ENCODE data around the gene LTBP4. TPM values are rescaled to one million over a fixed set of nuclear protein-coding genes. Genes with fewer than 3 reads are reported as not detected.

The LTBP4 gene
- total RNA-seq, 1 experiment from 2014 or later, result 20.3 TPM

DNA sequence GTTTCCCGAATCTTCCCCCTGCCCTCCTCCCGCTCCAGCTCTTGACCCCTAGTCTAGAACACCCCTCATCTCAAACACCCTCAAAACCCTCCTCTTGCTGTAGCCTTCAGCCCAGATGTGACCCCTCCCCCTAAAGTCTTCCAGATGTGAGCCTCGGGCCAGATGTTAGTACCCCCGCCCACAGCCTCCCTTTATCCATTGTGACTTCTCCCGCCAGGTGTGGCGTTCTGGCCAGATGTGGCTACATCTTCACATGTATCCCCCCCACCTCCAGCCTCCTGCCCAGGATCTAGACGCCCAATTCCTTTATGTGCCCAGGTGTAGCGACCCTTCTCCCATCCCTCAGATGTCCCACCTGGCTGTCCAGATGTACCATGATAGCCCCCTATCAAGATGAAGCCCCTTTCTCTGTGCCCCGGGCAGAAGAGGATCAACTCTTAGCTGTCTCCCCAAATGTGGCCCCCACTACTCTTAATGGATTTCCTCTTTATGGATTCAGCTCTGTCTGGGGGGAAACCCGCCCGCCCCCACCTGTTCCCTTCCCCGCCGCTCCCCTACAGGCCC lies 517 bp upstream of the LTBP4 start:
- peak overlapping the region; percentile 48 for H3K4me3 Mint-ChIP-seq (ENCODE audit: low read depth, unreplicated experiment)
- H3K27me3 Mint-ChIP-seq (ENCODE audit: unreplicated experiment), result peaks cover 67% of the 10 kb centered on the region
- peaks cover 70% of the 10 kb centered on the region for H3K4me1 Mint-ChIP-seq (ENCODE audit: low read depth, unreplicated experiment)
- peaks cover 50% of the 10 kb centered on the region for H3K36me3 Mint-ChIP-seq (ENCODE audit: insufficient read depth, unreplicated experiment)
- no peaks in the 10 kb centered on the region for H3K9me3 Mint-ChIP-seq (ENCODE audit: low read depth, unreplicated experiment)
- no peak for DNase-seq
- CTCF ChIA-PET, result interaction anchor here (0.7 kb wide), 1 partner anchor 33 kb away, joined by 3 read pairs; no protein-coding TSS in a partner anchor
- no TSS peak for BruUV-seq (replicated peaks)
- H3K27ac Mint-ChIP-seq (ENCODE audit: unreplicated experiment), result no peak overlapping the region
- TF ChIP-seq, protein P1, sequence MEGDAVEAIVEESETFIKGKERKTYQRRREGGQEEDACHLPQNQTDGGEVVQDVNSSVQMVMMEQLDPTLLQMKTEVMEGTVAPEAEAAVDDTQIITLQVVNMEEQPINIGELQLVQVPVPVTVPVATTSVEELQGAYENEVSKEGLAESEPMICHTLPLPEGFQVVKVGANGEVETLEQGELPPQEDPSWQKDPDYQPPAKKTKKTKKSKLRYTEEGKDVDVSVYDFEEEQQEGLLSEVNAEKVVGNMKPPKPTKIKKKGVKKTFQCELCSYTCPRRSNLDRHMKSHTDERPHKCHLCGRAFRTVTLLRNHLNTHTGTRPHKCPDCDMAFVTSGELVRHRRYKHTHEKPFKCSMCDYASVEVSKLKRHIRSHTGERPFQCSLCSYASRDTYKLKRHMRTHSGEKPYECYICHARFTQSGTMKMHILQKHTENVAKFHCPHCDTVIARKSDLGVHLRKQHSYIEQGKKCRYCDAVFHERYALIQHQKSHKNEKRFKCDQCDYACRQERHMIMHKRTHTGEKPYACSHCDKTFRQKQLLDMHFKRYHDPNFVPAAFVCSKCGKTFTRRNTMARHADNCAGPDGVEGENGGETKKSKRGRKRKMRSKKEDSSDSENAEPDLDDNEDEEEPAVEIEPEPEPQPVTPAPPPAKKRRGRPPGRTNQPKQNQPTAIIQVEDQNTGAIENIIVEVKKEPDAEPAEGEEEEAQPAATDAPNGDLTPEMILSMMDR (IDR thresholded peaks at IDR 0.05; ENCODE audit: unreplicated experiment), result no peak
- intact Hi-C loops (cut with micrococcal nuclease; ENCODE audit: unreplicated experiment), result no loop called here

DNA sequence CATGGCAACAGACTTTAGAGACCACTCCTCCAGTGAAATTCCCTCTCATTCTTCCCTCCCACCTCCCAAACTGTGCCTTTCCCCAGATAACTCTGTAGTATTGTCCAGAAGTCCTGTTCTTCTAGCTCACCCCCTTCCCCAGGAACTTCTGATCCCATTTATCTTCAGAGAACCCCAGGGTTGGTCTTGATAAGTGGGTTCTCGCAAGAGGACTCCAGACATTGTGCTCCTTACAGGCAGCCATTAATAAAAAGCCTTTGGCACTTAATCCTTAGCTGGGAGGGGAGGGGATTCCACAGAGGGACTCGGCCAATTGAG lies 1.9 kb downstream of the LTBP4 start:
- CTCF ChIA-PET, result interaction anchor here (0.7 to 4.3 kb wide), 9 partner anchors 31 to 298 kb away, joined by 4 to 31 read pairs (median 5); partner anchors contain the start of gene BLVRB
- Mint-ChIP-seq H3K36me3 (ENCODE audit: insufficient read depth, unreplicated experiment) (peaks cover 54% of the 10 kb centered on the region), H3K4me1 (ENCODE audit: low read depth, unreplicated experiment) (peaks cover 72% of the 10 kb centered on the region), H3K27ac (ENCODE audit: unreplicated experiment) (peak overlapping the region; percentile 62), H3K27me3 (ENCODE audit: unreplicated experiment) (peaks cover 60% of the 10 kb centered on the region), H3K4me3 (ENCODE audit: low read depth, unreplicated experiment) (peak overlapping the region; percentile 69), H3K9me3 (ENCODE audit: low read depth, unreplicated experiment) (no peaks in the 10 kb centered on the region)
- TF ChIP-seq, protein P1 (IDR thresholded peaks at IDR 0.05; ENCODE audit: unreplicated experiment), result no peak
- BruUV-seq (replicated peaks), result no TSS peak
- DNase-seq, result no peak
- intact Hi-C loops (cut with micrococcal nuclease; ENCODE audit: unreplicated experiment), result no loop called here

DNA sequence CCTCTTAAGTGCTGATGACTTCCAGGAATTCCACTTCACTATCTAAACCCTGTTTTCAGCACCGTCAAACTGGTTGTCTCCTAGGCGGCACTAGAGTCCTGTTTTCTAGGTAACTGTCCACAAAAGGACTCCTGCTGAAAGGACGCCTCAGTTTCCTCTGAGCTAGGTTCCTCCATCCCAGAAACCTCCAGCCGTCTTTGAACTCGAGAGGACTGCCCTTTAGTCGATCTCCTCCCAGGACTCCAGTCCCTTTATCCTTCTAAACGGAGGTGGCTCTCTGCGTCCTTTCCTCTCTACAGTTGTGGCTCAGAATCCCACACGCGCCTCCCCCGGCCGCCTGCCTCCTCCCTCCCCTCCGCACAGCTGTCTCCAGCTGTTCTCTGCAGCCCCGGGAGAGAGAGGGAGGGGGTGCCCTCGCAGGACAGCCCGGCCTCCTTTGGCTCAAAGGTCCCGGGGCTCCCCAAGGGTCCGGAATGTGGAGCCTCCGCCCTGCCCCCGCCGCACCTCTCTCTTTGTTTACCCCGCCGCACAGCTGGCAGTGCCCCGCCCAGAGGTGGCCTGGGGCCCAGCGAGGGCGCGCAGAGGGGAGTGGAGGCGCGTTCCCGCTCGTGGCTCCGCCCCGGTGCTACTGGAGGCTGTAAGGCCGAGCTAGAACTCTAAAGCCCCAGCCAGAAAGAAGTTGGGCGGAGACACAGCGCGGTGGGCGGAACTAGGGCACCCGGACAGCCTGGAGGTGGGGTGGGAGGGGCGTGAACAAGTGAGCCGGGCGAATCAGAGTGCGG lies 2.4 kb downstream of the LTBP4 start:
- Mint-ChIP-seq H3K4me1 (ENCODE audit: low read depth, unreplicated experiment) (peaks cover 77% of the 10 kb centered on the region), H3K27me3 (ENCODE audit: unreplicated experiment) (peaks cover 60% of the 10 kb centered on the region)
- CTCF ChIA-PET, result interaction anchor here (0.5 to 4.3 kb wide), 15 partner anchors 17 to 758 kb away, joined by 3 to 31 read pairs (median 4); partner anchors contain the start of gene BLVRB

DNA sequence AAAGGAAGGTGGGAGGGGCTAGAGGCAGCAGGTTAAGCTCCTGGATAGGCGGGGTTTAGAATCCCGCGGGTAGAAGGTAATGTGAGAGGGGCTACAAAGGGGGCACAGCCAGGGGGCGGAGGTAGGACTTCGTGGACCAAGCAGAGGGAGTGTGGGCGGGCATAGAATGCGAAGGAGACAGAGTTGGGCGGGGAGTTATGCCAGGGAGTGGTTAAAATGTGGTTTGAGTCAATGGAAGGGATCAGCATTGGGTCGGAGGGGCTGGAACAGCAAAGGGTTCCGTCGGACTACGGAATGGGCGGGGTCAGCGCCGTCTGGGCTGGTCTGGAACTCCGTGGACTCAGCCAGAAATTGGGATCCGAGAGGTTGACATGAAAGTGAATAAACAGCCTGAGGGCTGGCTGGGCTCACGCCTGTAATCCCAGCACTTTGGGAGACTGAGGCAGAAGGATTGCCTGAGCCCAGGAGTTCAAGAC lies 3.0 kb downstream of the LTBP4 start:
- no TSS peak for BruUV-seq (replicated peaks)
- H3K4me3 Mint-ChIP-seq (ENCODE audit: low read depth, unreplicated experiment), result peak overlapping the region; percentile 69
- no peak for DNase-seq
- peaks cover 60% of the 10 kb centered on the region for H3K27me3 Mint-ChIP-seq (ENCODE audit: unreplicated experiment)
- peaks cover 62% of the 10 kb centered on the region for H3K36me3 Mint-ChIP-seq (ENCODE audit: insufficient read depth, unreplicated experiment)
- peaks cover 82% of the 10 kb centered on the region for H3K4me1 Mint-ChIP-seq (ENCODE audit: low read depth, unreplicated experiment)
- TF ChIP-seq, protein P1 (IDR thresholded peaks at IDR 0.05; ENCODE audit: unreplicated experiment), result no peak
- H3K9me3 Mint-ChIP-seq (ENCODE audit: low read depth, unreplicated experiment), result no peaks in the 10 kb centered on the region
- intact Hi-C loops (cut with micrococcal nuclease; ENCODE audit: unreplicated experiment), result no loop called here
- CTCF ChIA-PET, result interaction anchor here (0.5 to 4.3 kb wide), 15 partner anchors 16 to 759 kb away, joined by 3 to 31 read pairs (median 4); partner anchors contain the start of gene BLVRB
- peak overlapping the region; percentile 62 for H3K27ac Mint-ChIP-seq (ENCODE audit: unreplicated experiment)

More for the DNA sequence above, 2.4 kb downstream of the LTBP4 start:
- DNase-seq, result peak; percentile 99
- BruUV-seq (replicated peaks), result no TSS peak
- peaks cover 56% of the 10 kb centered on the region for H3K36me3 Mint-ChIP-seq (ENCODE audit: insufficient read depth, unreplicated experiment)
- H3K4me3 Mint-ChIP-seq (ENCODE audit: low read depth, unreplicated experiment), result peak overlapping the region; percentile 69
- intact Hi-C loops (cut with micrococcal nuclease; ENCODE audit: unreplicated experiment), result no loop called here
- peak overlapping the region; percentile 62 for H3K27ac Mint-ChIP-seq (ENCODE audit: unreplicated experiment)
- no peaks in the 10 kb centered on the region for H3K9me3 Mint-ChIP-seq (ENCODE audit: low read depth, unreplicated experiment)
- TF ChIP-seq, protein P1 (IDR thresholded peaks at IDR 0.05; ENCODE audit: unreplicated experiment), result no peak
